CD14-positive monocyte (primary cell): Measurements from ENCODE around the gene LUZP2. TPM values are rescaled to one million over a fixed set of nuclear protein-coding genes. Genes with fewer than 3 reads are reported as not detected.

Source experiments
- DNase-seq, 3 donors: peaks; one replicate each; pipeline ENCODE4 v3.0.0-alpha.2; 2011 to 2022
- H2AFZ ChIP-seq: 2 replicates; pipeline ENCODE4 v1.6.0; 2012; ENCODE audit warnings: mild to moderate bottlenecking, low read depth, low read length, inconsistent platforms; ENCODE audit not compliant: insufficient read depth, poor library complexity, severe bottlenecking
- H3K27ac ChIP-seq, 2 donors: 1 replicate in 1 of 2; 2 replicates in 1 of 2; pipeline ENCODE4 v1.5.1; 2012 to 2013; ENCODE audit warnings: low read length in 2 of 2, control low read depth in 1 of 2, inconsistent platforms in 1 of 2, low read depth in 1 of 2, mild to moderate bottlenecking in 1 of 2
- H3K27me3 ChIP-seq, 2 donors: one replicate each; pipeline versions ENCODE4 v1.6.0 to v1.6.1; 2011 to 2013; ENCODE audit warnings: low read length in 2 of 2; ENCODE audit not compliant: control insufficient read depth in 2 of 2, insufficient read depth in 2 of 2
- H3K36me3 ChIP-seq, 2 donors: replicated peaks in 1 of 2; 1 replicate in 1 of 2; 2 replicates in 1 of 2; pipeline versions ENCODE4 v1.5.1 to v1.6.1; 2012 to 2013; ENCODE audit warnings: low read length in 2 of 2, control low read depth in 1 of 2, inconsistent platforms in 1 of 2, mild to moderate bottlenecking in 1 of 2; ENCODE audit not compliant: insufficient read depth in 2 of 2, control insufficient read depth in 1 of 2
- H3K4me1 ChIP-seq, 2 donors: 1 replicate in 1 of 2; 2 replicates in 1 of 2; pipeline versions ENCODE4 v1.5.1 to v1.6.1; 2012 to 2013; ENCODE audit warnings: low read length in 2 of 2, control low read depth in 1 of 2, inconsistent platforms in 1 of 2, mild to moderate bottlenecking in 1 of 2, moderate library complexity in 1 of 2; ENCODE audit not compliant: insufficient read depth in 2 of 2, control insufficient read depth in 1 of 2
- H3K4me2 ChIP-seq: replicated peaks from 2 replicates; pipeline ENCODE3; 2012; ENCODE audit warnings: low read length, moderate library complexity, mild to moderate bottlenecking; ENCODE audit not compliant: poor library complexity, severe bottlenecking; ENCODE audit errors: extremely low read depth
- H3K4me3 ChIP-seq, 3 experiments: fragments of 200-600 bp in 1 of 3; sonication (generic) in 1 of 3; replicated peaks in 1 of 3; 1 replicate in 2 of 3; 2 replicates in 1 of 3; pipeline ENCODE4 v1.5.1; 2011 to 2013; ENCODE audit warnings: low read length in 3 of 3, mild to moderate bottlenecking in 3 of 3, control low read depth in 2 of 3, low read depth in 2 of 3, inconsistent platforms in 1 of 3, moderate library complexity in 1 of 3
- H3K79me2 ChIP-seq: 2 replicates; pipeline ENCODE4 v1.6.0; 2012; ENCODE audit warnings: mild to moderate bottlenecking, control low read depth, inconsistent platforms, low read length, moderate library complexity; ENCODE audit not compliant: insufficient read depth
- H3K9ac ChIP-seq: 2 replicates; pipeline ENCODE4 v1.6.0; 2017; ENCODE audit warnings: low read length, mild to moderate bottlenecking; ENCODE audit not compliant: insufficient read depth, poor library complexity, severe bottlenecking
- H3K9me3 ChIP-seq, 2 donors: replicated peaks in 1 of 2; 1 replicate in 1 of 2; 2 replicates in 1 of 2; pipeline versions ENCODE4 v1.5.1 to v1.6.1; 2012 to 2013; ENCODE audit warnings: low read length in 2 of 2, control low read depth in 1 of 2; ENCODE audit not compliant: control insufficient read depth in 1 of 2, insufficient read depth in 1 of 2
- H4K20me1 ChIP-seq: 2 replicates; pipeline ENCODE4 v1.6.0; 2012; ENCODE audit warnings: mild to moderate bottlenecking, low read length, control low read depth, moderate library complexity; ENCODE audit not compliant: insufficient read depth
- H3K27ac Mint-ChIP-seq, 7 donors: one replicate each; pipeline ENCODE4 v1.8.0; 2020; ENCODE audit warnings: mild to moderate bottlenecking in 7 of 7, mixed read lengths in 7 of 7, moderate library complexity in 6 of 7, inconsistent platforms in 2 of 7
- H3K27me3 Mint-ChIP-seq, 3 donors: one replicate each; pipeline ENCODE4 v1.8.0; 2021 to 2022; ENCODE audit warnings: low read depth in 3 of 3, mild to moderate bottlenecking in 3 of 3, mixed read lengths in 3 of 3, moderate library complexity in 3 of 3, inconsistent platforms in 1 of 3
- H3K36me3 Mint-ChIP-seq, 2 donors: one replicate each; pipeline ENCODE4 v1.8.0; 2020; ENCODE audit warnings: mixed read lengths in 2 of 2, inconsistent platforms in 1 of 2, mild to moderate bottlenecking in 1 of 2
- H3K4me1 Mint-ChIP-seq: one replicate; pipeline ENCODE4 v1.8.0; 2020; ENCODE audit warnings: mild to moderate bottlenecking, mixed read lengths
- H3K4me3 Mint-ChIP-seq, 2 donors: one replicate each; pipeline ENCODE4 v1.8.0; 2020; ENCODE audit warnings: mild to moderate bottlenecking in 2 of 2, mixed read lengths in 2 of 2, moderate library complexity in 1 of 2
- H3K9me3 Mint-ChIP-seq, 7 donors: one replicate each; pipeline ENCODE4 v1.8.0; 2020 to 2022; ENCODE audit warnings: mixed read lengths in 7 of 7, mild to moderate bottlenecking in 6 of 7, moderate library complexity in 6 of 7, inconsistent platforms in 2 of 7
- CTCF ChIP-seq: fragments of 200-600 bp; IDR thresholded peaks from one replicate; pipeline ENCODE4 v1.8.0; 2022; ENCODE audit warnings: antibody characterized with exemption, mild to moderate bottlenecking
- WGBS: methylation state at CpG from one replicate; pipeline ENCODE4 v1.1.5; 2013; ENCODE audit warnings: missing lambda C conversion rate; ENCODE audit not compliant: insufficient coverage; 5-methylcytosine and 5-hydroxymethylcytosine counted together
- intact Hi-C, 2 donors: fragments of 100-400 bp; cut with micrococcal nuclease; formaldehyde crosslinking; loops; one replicate each; pipeline versions ENCODE4 v1.15.0 to v1.15.1; 2023
- polyA plus RNA-seq, 3 donors: library from polyadenylated mRNA; depleted of rRNA in 1 of 3; unstranded in 2 of 3; stranded (reverse) in 1 of 3; fragments of 300-500 nt in 2 of 3; fragments of >200 nt in 1 of 3; fragmentation: Illumina TruSeq in 2 of 3; gene quantifications; 1 replicate in 2 of 3; 2 replicates in 1 of 3; pipeline ENCODE4 v1.2.3, GENCODE V29; 2012 to 2021

Gene LUZP2
- polyA plus RNA-seq, 3 donors, result not detected

- Histone ChIP-seq H3K4me3 (no peak overlapping the region), H3K79me2 (no peaks in the 10 kb centered on the region), H3K4me2 (no peak overlapping the region), H3K27ac (no peak overlapping the region), H3K4me1 (no peaks in the 10 kb centered on the region), H3K27me3 (no peaks in the 10 kb centered on the region), H2AFZ (no peak overlapping the region), H4K20me1 (no peaks in the 10 kb centered on the region), H3K9me3 (peaks cover 0 to 2% of the 10 kb centered on the region in 2 donors), H3K9ac (no peak overlapping the region), H3K36me3 (no peaks in the 10 kb centered on the region)
- Mint-ChIP-seq H3K4me1 (no peaks in the 10 kb centered on the region), H3K27me3 (no peaks in the 10 kb centered on the region), H3K27ac (no peak overlapping the region), H3K4me3 (no peak overlapping the region), H3K36me3 (no peaks in the 10 kb centered on the region), H3K9me3 (peaks cover 0 to 3% (median 0%) of the 10 kb centered on the region in 7 donors)
- DNase-seq, result no peak
- intact Hi-C loops, result no loop called here
- no peak for TF ChIP-seq CTCF
- WGBS, result no CpG with 5 or more reads among the region's 1 CpG
Measured at GRCh38 chr11:24870048-24870447, 373.2 kb downstream of the LUZP2 start.

GRCh38 chr11:24872186-24872585 lies 375.3 kb downstream of the LUZP2 start:
- no peaks in the 10 kb centered on the region for H3K27me3 ChIP-seq
- no peaks in the 10 kb centered on the region for H4K20me1 ChIP-seq
- H3K9me3 ChIP-seq, result peaks cover 0 to 2% of the 10 kb centered on the region in 2 donors
- Mint-ChIP-seq H3K27ac (no peak overlapping the region), H3K4me3 (no peak overlapping the region), H3K27me3 (no peaks in the 10 kb centered on the region), H3K4me1 (no peaks in the 10 kb centered on the region), H3K9me3 (peaks cover 0 to 3% (median 0%) of the 10 kb centered on the region in 7 donors), H3K36me3 (no peaks in the 10 kb centered on the region)
- H3K9ac ChIP-seq, result no peak overlapping the region
- no peaks in the 10 kb centered on the region for H3K4me1 ChIP-seq
- H3K4me2 ChIP-seq, result no peak overlapping the region
- no peak for TF ChIP-seq CTCF
- WGBS, result no CpG with 5 or more reads among the region's 2 CpGs
- no peak for DNase-seq
- intact Hi-C loops, result no loop called here
- no peak overlapping the region for H2AFZ ChIP-seq
- no peak overlapping the region for H3K27ac ChIP-seq
- H3K79me2 ChIP-seq, result no peaks in the 10 kb centered on the region
- H3K36me3 ChIP-seq, result no peaks in the 10 kb centered on the region
- no peak overlapping the region for H3K4me3 ChIP-seq
